ENCODE results near the gene ARHGDIB.

The ARHGDIB gene

DNA sequence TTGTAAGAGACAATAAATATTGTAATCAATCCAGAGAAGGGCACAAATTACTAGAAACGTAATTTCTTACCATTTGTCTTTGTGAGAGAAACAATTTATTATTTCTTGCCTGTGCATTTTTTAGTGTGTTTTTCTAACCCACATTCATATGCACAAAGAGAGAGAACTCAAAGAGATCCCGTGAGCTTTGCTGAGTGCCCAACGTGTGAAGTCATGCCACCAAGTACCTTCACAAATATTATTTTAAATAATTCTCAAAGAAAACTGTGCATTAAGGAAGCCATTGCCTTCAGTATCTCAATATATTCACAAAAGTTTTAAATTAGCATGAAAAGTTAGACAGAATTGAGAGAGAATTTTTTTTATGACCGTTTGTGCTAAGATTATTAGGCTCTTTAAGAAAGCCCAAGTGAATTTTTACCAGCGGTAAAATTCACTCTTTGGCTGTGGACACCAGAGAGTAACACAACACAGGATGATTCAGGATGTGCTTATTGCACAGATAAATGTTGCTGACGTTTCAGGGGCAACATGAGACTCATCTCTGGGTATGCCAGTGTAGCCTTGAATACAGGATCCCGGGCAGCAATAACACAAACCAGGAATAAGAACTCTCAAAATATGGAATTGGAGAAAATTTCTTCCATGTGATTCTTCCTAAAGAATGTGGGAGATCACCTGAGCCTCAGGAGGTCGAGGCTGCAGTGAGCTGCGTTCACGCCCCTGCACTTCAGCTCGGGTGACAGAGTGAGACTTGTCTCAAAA, 2.9 kb downstream of the ARHGDIB start:
- TF ChIP-seq CTCF (conservative IDR thresholded peaks at IDR 0.05; ENCODE audit: low read depth, low read length): no peak
- peak; percentile 34 for DNase-seq (ENCODE audit: low read depth)

GRCh38 chr12:14957551-14958168, 3.7 kb downstream of the ARHGDIB start:
- TF ChIP-seq CTCF (conservative IDR thresholded peaks at IDR 0.05; ENCODE audit: low read depth, low read length): no peak
- no peak for DNase-seq (ENCODE audit: low read depth)
- no peak overlapping the region for H3K4me3 ChIP-seq (ENCODE audit: low read depth, low read length)

More for the DNA sequence above, 2.9 kb downstream of the ARHGDIB start:
- H3K4me3 ChIP-seq (ENCODE audit: low read depth, low read length): no peak overlapping the region

DNA sequence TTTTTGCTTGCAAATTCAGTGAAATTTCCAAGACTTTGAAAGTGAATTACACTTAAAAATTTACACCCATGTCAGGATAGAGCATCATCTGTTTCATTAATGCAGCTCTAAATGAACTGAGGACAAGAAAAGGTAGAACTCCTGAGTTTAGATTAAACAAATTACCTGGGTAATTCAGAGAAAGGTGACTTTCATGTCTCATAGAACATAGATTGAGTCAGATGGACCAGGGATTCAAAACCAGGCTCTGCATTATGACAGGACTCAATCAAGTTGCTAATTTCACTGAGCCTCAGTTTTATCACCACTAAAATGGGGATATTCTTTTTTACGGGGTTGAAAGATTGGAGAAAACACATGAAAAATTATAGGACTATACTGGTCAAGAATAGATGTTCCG, 4.5 kb downstream of the ARHGDIB start:
- H3K4me3 ChIP-seq (ENCODE audit: low read depth, low read length): no peak overlapping the region
- no peak for DNase-seq (ENCODE audit: low read depth)
- TF ChIP-seq CTCF (conservative IDR thresholded peaks at IDR 0.05; ENCODE audit: low read depth, low read length): no peak

DNA sequence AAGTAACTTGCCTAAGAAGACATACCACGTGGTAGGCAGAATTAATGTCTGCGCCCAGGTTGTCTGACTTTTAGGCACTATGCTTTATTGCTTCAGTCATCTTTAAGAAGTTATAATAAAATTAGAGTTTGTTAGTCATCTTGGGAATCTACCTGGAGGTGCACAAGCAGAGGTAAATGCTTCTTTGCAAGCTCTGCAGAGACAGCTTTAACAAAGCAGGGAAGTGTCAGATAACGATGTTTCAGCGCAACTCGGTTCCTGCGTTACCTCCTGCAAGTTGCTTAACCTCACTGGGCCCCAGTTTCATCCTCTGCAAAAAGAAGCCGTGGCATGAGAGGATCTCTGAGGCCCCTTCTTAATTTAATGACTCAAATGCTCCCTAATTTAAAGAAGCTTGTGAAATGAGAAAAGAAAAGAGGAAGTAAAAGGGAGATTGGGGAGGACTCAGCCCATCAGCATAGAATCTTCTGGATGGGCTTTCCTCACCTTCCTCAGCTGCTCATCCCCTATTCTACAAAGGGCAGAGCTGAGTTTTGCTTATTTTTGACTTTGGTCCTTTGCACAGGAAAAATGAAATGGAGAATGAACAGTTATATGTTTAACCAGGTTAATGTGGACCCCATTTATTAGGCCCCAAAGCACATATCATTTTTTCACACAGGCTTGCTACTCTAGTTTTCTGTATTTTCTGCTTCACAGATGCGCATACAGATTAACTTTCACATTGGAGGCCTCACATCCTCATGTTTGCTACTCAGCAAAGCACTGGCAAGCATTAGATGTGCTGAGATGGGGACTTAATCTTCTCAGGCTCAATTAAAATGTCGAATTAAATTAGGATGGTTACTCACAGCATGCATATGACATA, 5.1 kb downstream of the ARHGDIB start:
- TF ChIP-seq CTCF (conservative IDR thresholded peaks at IDR 0.05; ENCODE audit: low read depth, low read length): no peak
- H3K4me3 ChIP-seq (ENCODE audit: low read depth, low read length): no peak overlapping the region
- DNase-seq (ENCODE audit: low read depth): no peak

- H3K4me3 ChIP-seq (ENCODE audit: low read depth, low read length): no peak overlapping the region
- no peak for DNase-seq (ENCODE audit: low read depth)
- TF ChIP-seq CTCF (conservative IDR thresholded peaks at IDR 0.05; ENCODE audit: low read depth, low read length): no peak
Observed at GRCh38 chr12:14954269-14954668, 7.1 kb downstream of the ARHGDIB start.

DNA sequence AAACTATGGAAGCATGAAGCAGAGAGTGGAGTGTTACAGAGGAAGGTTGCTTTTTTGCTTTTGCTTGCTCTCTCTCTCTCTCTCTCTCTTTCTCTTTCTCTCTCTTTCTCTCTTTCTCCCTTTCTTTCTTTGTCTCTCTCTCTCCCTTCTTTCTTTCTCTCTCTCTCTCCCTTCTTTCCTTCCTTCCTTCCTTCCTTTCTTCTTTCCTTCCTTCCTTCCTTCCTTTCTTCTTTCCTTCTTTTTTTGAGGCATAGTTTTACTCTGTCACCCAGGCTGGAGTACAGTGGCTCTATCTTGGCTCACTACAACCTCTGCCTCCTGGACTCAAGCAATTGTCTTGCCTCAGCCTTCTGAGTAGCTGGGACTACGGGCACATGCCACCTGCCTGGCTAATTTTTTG, 7.6 kb downstream of the ARHGDIB start:
- H3K4me3 ChIP-seq (ENCODE audit: low read depth, low read length): no peak overlapping the region
- DNase-seq (ENCODE audit: low read depth): no peak
- no peak for TF ChIP-seq CTCF (conservative IDR thresholded peaks at IDR 0.05; ENCODE audit: low read depth, low read length)

Data from choroid plexus epithelial cell (primary cell).